H1 (cell line): ENCODE results near the gene HKDC1. TPM values are rescaled to one million over a fixed set of nuclear protein-coding genes. Genes with fewer than 3 reads are reported as not detected.
"Not testable (repeated sequence)": the region's sequence is repeated elsewhere in the genome, so short reads cannot be mapped to it uniquely, and the experiment has no call there.

Source experiments
- CTCF ChIA-PET: fragments of 300-600 bp; sonication (Branson Sonifier 250); formaldehyde crosslinking; loops from one replicate; lab custom pipeline; 2021; ENCODE audit not compliant: partially characterized antibody; lab: Charles Lee
- POLR2A ChIA-PET: fragments of 300-600 bp; sonication (Branson Sonifier 250); formaldehyde crosslinking; loops from one replicate; lab custom pipeline; 2021; ENCODE audit warnings: inconsistent platforms; ENCODE audit not compliant: partially characterized antibody; lab: Charles Lee
- DNase-seq, 2 experiments: peaks; one replicate each; pipeline versions ENCODE4 v3.0.0 to v3.0.0-alpha.2; 2010 to 2022; ENCODE audit warnings: low spot score in 2 of 2, low read depth in 1 of 2, mixed read lengths in 1 of 2
- FAIRE-seq: peaks from 2 replicates; lab custom pipeline; 2011; peaks lifted over from hg19 to GRCh38; lab: Jason Lieb, UNC
- H2AFZ ChIP-seq: 2 replicates; pipeline ENCODE4 v1.8.1; 2012; ENCODE audit warnings: low read length, inconsistent platforms
- H2AK5ac ChIP-seq: 2 replicates; pipeline ENCODE4 v1.6.1; 2013; ENCODE audit warnings: low read depth, low read length
- H2BK120ac ChIP-seq: replicated peaks from 2 replicates; pipeline ENCODE3; 2013; ENCODE audit warnings: low read depth, low read length, inconsistent platforms
- H2BK12ac ChIP-seq: 2 replicates; pipeline ENCODE4 v1.6.1; 2013; ENCODE audit warnings: low read depth, low read length
- H2BK15ac ChIP-seq: 2 replicates; pipeline ENCODE4 v1.6.1; 2013; ENCODE audit warnings: low read length
- H2BK20ac ChIP-seq: 2 replicates; pipeline ENCODE4 v1.6.1; 2013; ENCODE audit warnings: low read length
- H2BK5ac ChIP-seq: 2 replicates; pipeline ENCODE4 v1.6.1; 2013; ENCODE audit warnings: low read depth, low read length
- H3K14ac ChIP-seq: 2 replicates; pipeline ENCODE4 v1.6.1; 2013; ENCODE audit warnings: inconsistent platforms; ENCODE audit not compliant: insufficient read length
- H3K18ac ChIP-seq: 2 replicates; pipeline ENCODE4 v1.6.1; 2013; ENCODE audit warnings: low read length; ENCODE audit errors: extremely low read depth
- H3K23ac ChIP-seq: 2 replicates; pipeline ENCODE4 v1.6.1; 2013; ENCODE audit warnings: inconsistent platforms; ENCODE audit not compliant: insufficient read length
- H3K23me2 ChIP-seq: 2 replicates; pipeline ENCODE4 v1.6.1; 2013; ENCODE audit warnings: low read depth, low read length
- H3K27ac ChIP-seq: 2 replicates; pipeline ENCODE4 v1.6.1; 2011; ENCODE audit warnings: low read depth, low read length, inconsistent platforms
- H3K27me3 ChIP-seq, 4 experiments: replicated peaks in 1 of 4; 1 replicate in 1 of 4; 2 replicates in 3 of 4; pipeline versions ENCODE4 v1.6.1 to v1.8.1; 2011 to 2013; ENCODE audit warnings: low read length in 3 of 4, mild to moderate bottlenecking in 3 of 4, inconsistent platforms in 2 of 4, mixed read lengths in 2 of 4, moderate library complexity in 1 of 4; ENCODE audit not compliant: control insufficient read depth in 3 of 4, insufficient read depth in 3 of 4; ENCODE audit errors: extremely low read depth in 1 of 4
- H3K36me3 ChIP-seq, 4 experiments: 2 replicates each; pipeline versions ENCODE4 v1.6.1 to v1.8.1; 2011 to 2013; ENCODE audit warnings: mild to moderate bottlenecking in 4 of 4, low read length in 3 of 4, moderate library complexity in 2 of 4, control low read depth in 1 of 4, inconsistent platforms in 1 of 4; ENCODE audit not compliant: insufficient read depth in 4 of 4, control insufficient read depth in 2 of 4
- H3K4ac ChIP-seq: replicated peaks from 2 replicates; pipeline ENCODE3; 2013; ENCODE audit warnings: low read length, low read depth, mixed read lengths, inconsistent platforms; ENCODE audit not compliant: insufficient read length
- H3K4me1 ChIP-seq, 4 experiments: replicated peaks in 1 of 4; 1 replicate in 1 of 4; 2 replicates in 3 of 4; pipeline versions ENCODE4 v1.6.1 to v1.8.1; 2011 to 2013; ENCODE audit warnings: low read length in 3 of 4, inconsistent platforms in 2 of 4, mixed read lengths in 1 of 4; ENCODE audit not compliant: insufficient read depth in 4 of 4, control insufficient read depth in 3 of 4
- H3K4me2 ChIP-seq, 2 experiments: 2 replicates each; pipeline versions ENCODE4 v1.6.1 to v1.8.1; 2011 to 2013; ENCODE audit warnings: low read depth in 2 of 2, low read length in 2 of 2, control low read depth in 1 of 2, inconsistent platforms in 1 of 2, mild to moderate bottlenecking in 1 of 2; ENCODE audit not compliant: insufficient read depth in 1 of 2
- H3K4me3 ChIP-seq, 4 experiments: fragments of 200-600, 300-600 bp in 1 of 4; sonication (generic), shearing (Covaris generic), sonication (Bioruptor Twin) in 1 of 4; 2 replicates each; pipeline versions ENCODE4 v1.5.1 to v1.8.1; 2011 to 2016; ENCODE audit warnings: low read length in 4 of 4, low read depth in 3 of 4, control low read depth in 2 of 4, inconsistent platforms in 2 of 4, mild to moderate bottlenecking in 2 of 4, mixed read lengths in 1 of 4, moderate library complexity in 1 of 4; ENCODE audit not compliant: insufficient read depth in 2 of 4; ENCODE audit errors: extremely low read depth in 1 of 4
- H3K56ac ChIP-seq: replicated peaks from 2 replicates; pipeline ENCODE3; 2013; ENCODE audit warnings: low read depth, mild to moderate bottlenecking, mixed read lengths, low read length, inconsistent platforms; ENCODE audit not compliant: insufficient read length
- H3K79me1 ChIP-seq: 2 replicates; pipeline ENCODE4 v1.6.1; 2013; ENCODE audit warnings: low read depth, low read length, control low read depth
- H3K79me2 ChIP-seq, 2 experiments: 2 replicates each; pipeline versions ENCODE4 v1.6.1 to v1.8.1; 2012 to 2013; ENCODE audit warnings: low read length in 2 of 2, mild to moderate bottlenecking in 2 of 2, inconsistent platforms in 1 of 2; ENCODE audit not compliant: insufficient read depth in 2 of 2, control insufficient read depth in 1 of 2
- H3K9ac ChIP-seq, 4 experiments: replicated peaks in 1 of 4; 1 replicate in 1 of 4; 2 replicates in 3 of 4; pipeline versions ENCODE4 v1.6.1 to v1.8.1; 2011 to 2013; ENCODE audit warnings: low read depth in 3 of 4, low read length in 3 of 4, control low read depth in 2 of 4, mild to moderate bottlenecking in 2 of 4, moderate library complexity in 2 of 4, inconsistent platforms in 1 of 4; ENCODE audit errors: extremely low read depth in 1 of 4
- H3K9me3 ChIP-seq, 2 experiments: 2 replicates each; pipeline versions ENCODE4 v1.6.1 to v1.8.1; 2012 to 2013; ENCODE audit warnings: mild to moderate bottlenecking in 2 of 2, moderate library complexity in 2 of 2, control low read depth in 1 of 2, inconsistent platforms in 1 of 2, low read depth in 1 of 2, low read length in 1 of 2, mixed read lengths in 1 of 2; ENCODE audit not compliant: insufficient read depth in 2 of 2
- H4K20me1 ChIP-seq, 2 experiments: replicated peaks in 1 of 2; 2 replicates each; pipeline versions ENCODE3 to v1.8.1; 2011 to 2013; ENCODE audit warnings: inconsistent platforms in 2 of 2, low read length in 2 of 2, mild to moderate bottlenecking in 1 of 2; ENCODE audit not compliant: insufficient read depth in 2 of 2, control insufficient read depth in 1 of 2
- H4K5ac ChIP-seq: 2 replicates; pipeline ENCODE4 v1.6.1; 2013; ENCODE audit warnings: low read length, low read depth, mixed read lengths, inconsistent platforms; ENCODE audit not compliant: insufficient read length
- H4K8ac ChIP-seq: 2 replicates; pipeline ENCODE4 v1.8.0; 2013; ENCODE audit warnings: mild to moderate bottlenecking, moderate library complexity, low read length, inconsistent platforms; ENCODE audit not compliant: insufficient read depth; ENCODE audit errors: extremely low read depth
- H4K91ac ChIP-seq: replicated peaks from 2 replicates; pipeline ENCODE3; 2013; ENCODE audit warnings: low read length, mixed read lengths, inconsistent platforms; ENCODE audit not compliant: insufficient read length
- WGBS, 2 experiments: shearing (Covaris generic) in 1 of 2; methylation state at CpG; one replicate each; pipeline versions ENCODE4 v1.1.6 to v1.1.7; 2013 to 2015; ENCODE audit warnings: low lambda C conversion rate in 2 of 2, mixed read lengths in 2 of 2, inconsistent platforms in 1 of 2, low coverage in 1 of 2, missing lambda C conversion rate in 1 of 2; ENCODE audit not compliant: insufficient replicate concordance in 2 of 2, insufficient coverage in 1 of 2, insufficient read length in 1 of 2; ENCODE audit errors: extremely low coverage in 1 of 2, missing lambda C conversion rate in 1 of 2; 5-methylcytosine and 5-hydroxymethylcytosine counted together
- polyA plus RNA-seq, 7 experiments: library from polyadenylated mRNA; depleted of rRNA in 3 of 7; stranded (reverse) in 5 of 7; unstranded in 2 of 7; fragments of >200 nt in 5 of 7; fragments of 200-250 nt in 2 of 7; gene quantifications; 1 replicate in 5 of 7; 2 replicates in 1 of 7; 4 replicates in 1 of 7; pipeline versions ENCODE4 v1.2.1 to v1.2.3, GENCODE V29; 2011 to 2013; ENCODE audit warnings: missing spikeins in 2 of 7, mixed read lengths in 2 of 7
- total RNA-seq: library from RNA; stranded (reverse); fragmentation: NEBNext Ultra II Directional; extraction: Animal tissue kit (Norgen Biotek cat#: 25700); gene quantifications from 2 replicates; pipeline ENCODE4 v1.2.1, GENCODE V29; 2021

Gene HKDC1
- total and polyA plus RNA-seq, 2 of the 8 experiments (the other 6 are each of a cell fraction or from before 2014, with no cell fraction given) = 0.12 to 0.78 TPM

DNA sequence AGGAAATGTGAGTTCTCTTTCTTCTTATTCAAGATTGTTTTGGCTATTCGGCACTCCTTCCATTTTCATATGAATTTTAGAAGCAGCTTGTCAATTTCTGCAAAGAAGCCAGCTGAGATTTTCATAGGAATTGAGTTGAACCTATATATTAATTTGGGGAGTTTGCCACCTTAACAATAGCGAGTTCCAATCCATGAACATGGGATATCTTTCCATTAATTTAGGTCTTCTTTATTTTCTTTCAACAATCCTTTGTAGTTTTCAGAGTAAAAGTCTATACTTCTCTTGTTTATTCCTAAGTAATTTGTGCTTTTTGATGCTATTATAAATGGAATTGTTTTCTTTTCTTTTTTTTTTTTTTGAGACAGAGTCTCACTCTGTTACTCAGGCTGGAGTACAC is 31.3 kb downstream of the HKDC1 start:
- H4K20me1 ChIP-seq, H2AFZ ChIP-seq, H3K36me3 ChIP-seq, CTCF ChIA-PET, H3K4me1 ChIP-seq, H3K4me3 ChIP-seq, H3K4me2 ChIP-seq, H2BK5ac ChIP-seq, H3K18ac ChIP-seq, H3K9ac ChIP-seq, H2BK120ac ChIP-seq, H3K27me3 ChIP-seq, H3K23me2 ChIP-seq, H2AK5ac ChIP-seq, H3K9me3 ChIP-seq, FAIRE-seq, H3K79me1 ChIP-seq, H3K79me2 ChIP-seq, H2BK12ac ChIP-seq, H3K14ac ChIP-seq, H2BK20ac ChIP-seq, H3K4ac ChIP-seq, H4K91ac ChIP-seq, H3K56ac ChIP-seq, H3K27ac ChIP-seq, H3K23ac ChIP-seq, H4K8ac ChIP-seq, H2BK15ac ChIP-seq, H4K5ac ChIP-seq, DNase-seq, POLR2A ChIA-PET: not testable (repeated sequence)
- WGBS, 2 experiments = 95% methylated on average over 2 of the region's 2 CpGs; no CpG with 5 or more reads in 1 of the 2 experiments
